Suppressor macrophage treated with lipopolysaccharide for 1 hour (primary cell): ENCODE results near the gene DNAJC5G.
"Not testable (repeated sequence)": the region's sequence is repeated elsewhere in the genome, so short reads cannot be mapped to it uniquely, and the experiment has no call there.

Experiments used
- DNase-seq, 3 donors: peaks; one replicate each; pipeline ENCODE4 v3.0.0-alpha.2; 2020 to 2022

DNAJC5G gene

GRCh38 chr2:27312152-27312551 lies 36.9 kb downstream of the DNAJC5G start:
- DNase-seq: no peak

DNA sequence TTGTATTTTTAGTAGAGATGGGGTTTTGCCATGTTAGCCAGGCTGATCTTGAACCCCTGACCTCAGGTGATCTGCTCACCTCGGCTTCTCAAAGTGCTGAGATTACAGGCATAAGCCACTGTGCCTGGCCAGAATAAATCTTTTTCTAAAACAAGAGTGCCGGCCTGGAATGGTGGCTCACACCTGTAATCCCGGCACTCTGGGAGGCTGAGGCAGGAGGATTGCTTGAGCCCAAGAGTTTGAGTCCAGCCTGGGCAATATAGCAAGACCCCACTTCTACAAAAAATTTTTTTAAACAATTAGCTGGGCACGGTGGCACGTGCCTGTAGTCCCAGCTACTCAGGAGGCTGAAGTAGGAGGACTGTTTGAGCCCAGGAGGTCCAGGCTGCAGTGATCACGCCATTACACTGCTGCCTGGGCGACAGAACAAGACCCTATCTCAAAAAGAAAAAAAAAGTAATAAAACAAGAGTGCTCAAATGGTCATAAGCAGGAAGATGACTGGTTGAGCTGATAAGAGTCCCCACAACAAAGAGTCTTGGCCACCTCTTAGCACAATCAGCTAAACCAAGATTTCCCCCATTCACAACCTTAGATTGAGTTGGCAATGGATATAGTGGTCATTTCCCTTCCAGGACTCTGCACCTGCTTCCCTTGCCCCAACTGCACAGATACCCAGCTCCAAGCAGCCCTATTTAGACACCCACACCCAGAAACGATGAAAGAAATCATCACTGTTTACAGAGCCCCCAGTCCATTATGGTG lies 38.8 kb downstream of the DNAJC5G start:
- no peak for DNase-seq

DNA sequence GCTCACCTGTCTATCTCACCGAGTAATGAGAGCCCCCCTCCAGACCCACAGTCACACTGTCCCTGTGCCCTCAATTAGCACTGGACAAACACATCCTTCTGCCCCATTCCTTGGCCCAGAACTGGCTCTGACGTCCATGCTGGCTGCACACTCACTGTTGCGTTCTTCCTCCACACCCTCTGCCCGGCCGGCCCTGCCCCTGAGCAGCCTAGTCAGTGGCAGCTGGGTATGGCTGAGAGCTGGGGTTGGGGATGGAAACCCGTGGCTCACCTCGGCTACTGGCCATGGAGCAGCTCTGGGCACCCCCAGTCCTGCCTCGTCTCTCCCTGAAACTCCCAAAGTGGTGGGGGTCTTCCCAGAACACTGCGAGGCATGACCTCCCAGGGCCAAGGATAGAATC lies 39.5 kb downstream of the DNAJC5G start:
- DNase-seq: no peak

- no peak for DNase-seq
Measured at GRCh38 chr2:27315122-27315521, 39.9 kb downstream of the DNAJC5G start.

DNA sequence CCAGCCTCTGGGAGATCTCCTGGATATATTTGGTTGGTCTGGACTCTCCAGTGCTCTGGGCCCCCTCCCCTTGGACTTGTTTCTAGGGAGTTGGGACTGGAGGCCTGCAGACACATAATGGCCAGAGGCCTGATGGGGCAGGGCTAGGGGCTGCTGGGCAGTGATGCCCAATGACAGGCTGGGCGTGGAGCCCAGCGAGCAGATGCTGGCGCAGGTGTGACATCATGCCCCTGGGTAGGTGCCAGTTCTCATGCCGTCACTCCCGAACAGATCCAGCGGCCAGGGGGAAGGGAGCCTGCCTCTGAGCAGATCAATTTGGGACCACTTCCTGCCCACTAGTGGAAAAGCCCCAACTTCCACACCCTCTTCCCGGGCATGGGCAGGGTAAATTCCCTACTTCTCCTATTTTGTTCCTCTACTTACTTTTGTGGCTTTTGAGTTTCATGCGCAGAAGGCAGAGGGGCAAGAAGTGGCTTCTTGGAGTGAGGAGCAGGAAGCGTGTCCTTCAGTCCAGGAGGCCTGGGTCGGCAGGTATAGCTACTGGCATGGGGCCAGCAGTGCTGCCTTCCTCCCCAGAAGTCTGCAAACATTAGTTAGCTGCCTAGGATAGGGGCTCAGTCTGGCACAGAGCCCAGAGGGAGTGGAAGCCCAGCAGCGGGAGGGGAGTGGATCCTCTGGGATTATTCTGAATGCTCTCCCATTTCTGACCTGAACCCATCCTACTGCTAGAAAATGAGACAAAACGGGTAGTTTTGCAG lies 41.6 kb downstream of the DNAJC5G start:
- DNase-seq: peak; percentile 44 to 51 (median 46)

GRCh38 chr2:27319839-27320238 lies 44.6 kb downstream of the DNAJC5G start:
- not testable (repeated sequence) for DNase-seq

- DNase-seq: peak; percentile 59 to 76 (median 73)
Measured at GRCh38 chr2:27320958-27321543, 45.8 kb downstream of the DNAJC5G start.

GRCh38 chr2:27322301-27322765 lies 47.1 kb downstream of the DNAJC5G start:
- peak; percentile 54 to 66 (median 55) for DNase-seq

DNA sequence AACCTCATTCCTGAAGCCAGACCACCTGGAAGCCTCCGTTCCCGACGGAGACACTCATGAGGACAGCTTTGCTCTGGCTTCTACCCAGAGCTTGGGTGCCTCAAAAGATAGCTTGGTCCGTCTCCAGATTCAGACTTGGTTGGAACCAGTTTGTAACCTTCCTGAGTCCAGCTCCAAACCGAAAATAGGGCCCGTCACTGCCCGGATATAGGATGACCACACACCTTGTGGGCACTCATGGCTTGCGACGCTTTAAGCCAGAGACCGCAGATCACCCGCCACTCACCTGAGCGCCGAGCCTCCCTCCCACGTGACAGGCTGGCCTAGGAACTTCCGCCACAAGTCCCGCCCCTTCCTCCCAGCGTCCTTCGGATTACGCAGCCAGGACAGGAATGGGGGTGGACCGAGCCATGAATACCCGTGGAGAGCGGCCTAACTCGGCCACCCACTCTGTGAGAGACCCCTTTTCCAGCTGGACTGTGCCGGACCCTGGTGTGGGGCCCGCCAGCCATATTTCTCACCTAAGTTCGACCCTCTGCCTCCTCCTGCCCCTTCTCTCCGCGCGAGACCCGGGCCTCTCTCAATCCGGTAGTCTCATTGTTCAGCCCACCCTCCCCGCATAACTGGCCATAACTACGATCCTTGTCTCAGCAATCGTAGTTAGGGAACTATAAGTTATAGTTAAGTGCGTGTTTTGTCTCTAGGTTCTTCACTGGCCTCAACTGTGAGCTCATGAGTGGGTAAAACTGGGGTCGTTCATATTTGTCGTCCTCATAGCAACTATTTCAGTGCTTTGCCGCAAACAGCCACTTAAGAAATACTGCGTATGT lies 47.7 kb downstream of the DNAJC5G start, which contains the start of gene MPV17:
Gene MPV17 (minus strand): TSS at position 332 of the 830 bp plus-strand sequence. CDS start 580 bp downstream, outside the sequence.
- DNase-seq: peak; percentile 83 to 91 (median 89)

DNA sequence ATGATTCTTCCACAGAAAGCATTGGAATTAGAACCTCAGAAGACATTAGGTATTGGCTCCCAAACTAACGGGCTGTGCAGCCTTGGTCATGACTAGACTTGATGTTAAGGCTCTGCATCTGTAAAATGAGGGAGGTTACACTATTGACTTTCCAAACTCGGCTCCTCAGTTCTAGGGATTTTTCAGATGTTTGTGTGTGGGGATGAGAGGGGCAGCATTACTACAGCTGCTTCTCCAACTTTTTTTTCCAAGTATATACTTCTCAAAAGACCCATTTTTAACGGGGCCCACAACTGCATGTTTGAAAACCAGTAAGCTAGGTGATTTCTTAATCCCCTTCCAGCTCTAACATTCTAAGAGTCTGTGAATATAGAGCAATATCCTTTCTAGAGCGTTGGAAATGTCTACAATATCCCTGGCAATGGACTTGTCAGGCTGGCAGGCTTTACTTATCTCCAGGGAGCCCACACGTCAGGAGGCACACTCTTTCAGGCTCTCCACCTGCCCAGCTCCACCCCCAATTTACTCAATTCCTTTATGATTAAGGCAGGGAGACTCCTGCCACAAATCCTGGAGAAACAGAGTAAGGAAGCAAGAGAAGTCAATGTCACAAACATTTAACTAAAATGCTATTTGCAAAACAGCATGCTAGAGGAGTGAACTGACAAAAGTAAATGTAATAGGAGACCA lies 48.5 kb downstream of the DNAJC5G start:
- no peak for DNase-seq

GRCh38 chr2:27324720-27325119 lies 49.5 kb downstream of the DNAJC5G start:
- DNase-seq: no peak
